ENCODE measurements around the gene SEPTIN8.

- TF ChIP-seq POLR2AphosphoS5 (IDR thresholded peaks at IDR 0.05; ENCODE audit: low read length), result no peak
- no peak for TF ChIP-seq MEF2B (IDR thresholded peaks at IDR 0.05; ENCODE audit: partially characterized antibody, poor library complexity, severe bottlenecking)
- TF ChIP-seq, protein P1, sequence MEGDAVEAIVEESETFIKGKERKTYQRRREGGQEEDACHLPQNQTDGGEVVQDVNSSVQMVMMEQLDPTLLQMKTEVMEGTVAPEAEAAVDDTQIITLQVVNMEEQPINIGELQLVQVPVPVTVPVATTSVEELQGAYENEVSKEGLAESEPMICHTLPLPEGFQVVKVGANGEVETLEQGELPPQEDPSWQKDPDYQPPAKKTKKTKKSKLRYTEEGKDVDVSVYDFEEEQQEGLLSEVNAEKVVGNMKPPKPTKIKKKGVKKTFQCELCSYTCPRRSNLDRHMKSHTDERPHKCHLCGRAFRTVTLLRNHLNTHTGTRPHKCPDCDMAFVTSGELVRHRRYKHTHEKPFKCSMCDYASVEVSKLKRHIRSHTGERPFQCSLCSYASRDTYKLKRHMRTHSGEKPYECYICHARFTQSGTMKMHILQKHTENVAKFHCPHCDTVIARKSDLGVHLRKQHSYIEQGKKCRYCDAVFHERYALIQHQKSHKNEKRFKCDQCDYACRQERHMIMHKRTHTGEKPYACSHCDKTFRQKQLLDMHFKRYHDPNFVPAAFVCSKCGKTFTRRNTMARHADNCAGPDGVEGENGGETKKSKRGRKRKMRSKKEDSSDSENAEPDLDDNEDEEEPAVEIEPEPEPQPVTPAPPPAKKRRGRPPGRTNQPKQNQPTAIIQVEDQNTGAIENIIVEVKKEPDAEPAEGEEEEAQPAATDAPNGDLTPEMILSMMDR (IDR thresholded peaks at IDR 0.05 in 2 of 3, conservative IDR thresholded peaks at IDR 0.05 in 1 of 3; ENCODE audit: control insufficient read depth in 2 of 3, extremely low read depth in 1 of 3, insufficient read depth in 1 of 3, low read depth in 3 of 3, low read length in 3 of 3), result no peak
- no peak for TF ChIP-seq NFYA (IDR thresholded peaks at IDR 0.05; ENCODE audit: borderline replicate concordance, low read depth, low read length)
- no peak for TF ChIP-seq SP1 (IDR thresholded peaks at IDR 0.05; ENCODE audit: low read depth, low read length)
- no peak for TF ChIP-seq BRCA1 (IDR thresholded peaks at IDR 0.05; ENCODE audit: low read depth, low read length)
- TF ChIP-seq, protein P2, sequence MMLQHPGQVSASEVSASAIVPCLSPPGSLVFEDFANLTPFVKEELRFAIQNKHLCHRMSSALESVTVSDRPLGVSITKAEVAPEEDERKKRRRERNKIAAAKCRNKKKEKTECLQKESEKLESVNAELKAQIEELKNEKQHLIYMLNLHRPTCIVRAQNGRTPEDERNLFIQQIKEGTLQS (IDR thresholded peaks at IDR 0.05; ENCODE audit: borderline replicate concordance, extremely low read depth, low read depth, low read length), result no peak
- no peak for TF ChIP-seq HDAC6 (IDR thresholded peaks at IDR 0.05; ENCODE audit: unreplicated experiment)
- no peak for TF ChIP-seq YY1 (IDR thresholded peaks at IDR 0.05; ENCODE audit: low read depth, low read length)
- TF ChIP-seq NFYB (IDR thresholded peaks at IDR 0.05; ENCODE audit: insufficient read depth, low read depth, low read length), result no peak
- TF ChIP-seq MYC (IDR thresholded peaks at IDR 0.05; ENCODE audit: insufficient read depth, insufficient read length, insufficient replicate concordance, low read length, severe bottlenecking), result no peak
- no peak for TF ChIP-seq TAF1 (IDR thresholded peaks at IDR 0.05; ENCODE audit: borderline replicate concordance, low read depth, low read length)
- TF ChIP-seq USF2 (IDR thresholded peaks at IDR 0.05; ENCODE audit: borderline replicate concordance, low read depth, low read length), result no peak
- TF ChIP-seq EZH2 (IDR thresholded peaks at IDR 0.05; ENCODE audit: borderline replicate concordance, control insufficient read depth, low read depth, low read length), result no peak
These were observed 11.6 kb downstream of the SEPTIN8 start for GRCh38 chr5:132765311-132766019.

Data from GM12878 (cell line).